Activated T-cell treated with anti-CD3 and anti-CD28 coated beads for 1 hour (primary cell): ENCODE data around the gene PRIMA1.
"Not testable (repeated sequence)": the region's sequence is repeated elsewhere in the genome, so short reads cannot be mapped to it uniquely, and the experiment has no call there.

Experiments used
- DNase-seq: peaks from one replicate; pipeline ENCODE4 v3.0.0-alpha.2; 2020; ENCODE audit warnings: low read depth

Gene PRIMA1

GRCh38 chr14:93788293-93788542, at the start of gene PRIMA1:
Gene PRIMA1, minus strand, starts transcription at chr14:93788485. Its CDS starts 767 bp downstream, at chr14:93787718.
- DNase-seq, result no peak

GRCh38 chr14:93834699-93835371, 46.5 kb upstream of the PRIMA1 start:
- no peak for DNase-seq

GRCh38 chr14:93832665-93833064, 44.4 kb upstream of the PRIMA1 start:
- no peak for DNase-seq

- DNase-seq, result no peak
Observed at GRCh38 chr14:93832081-93832480, 43.8 kb upstream of the PRIMA1 start.

GRCh38 chr14:93830753-93831461, 42.6 kb upstream of the PRIMA1 start:
- no peak for DNase-seq

GRCh38 chr14:93829839-93830481, 41.7 kb upstream of the PRIMA1 start:
- no peak for DNase-seq

GRCh38 chr14:93825235-93825553, 36.9 kb upstream of the PRIMA1 start:
- no peak for DNase-seq

GRCh38 chr14:93824518-93825234, 36.4 kb upstream of the PRIMA1 start:
- no peak for DNase-seq

GRCh38 chr14:93824076-93824475, 35.8 kb upstream of the PRIMA1 start:
- no peak for DNase-seq

GRCh38 chr14:93821051-93821450, 32.8 kb upstream of the PRIMA1 start:
- DNase-seq, result no peak

- DNase-seq, result no peak
Observed at GRCh38 chr14:93818857-93819256, 30.6 kb upstream of the PRIMA1 start.

GRCh38 chr14:93811676-93812075, 23.4 kb upstream of the PRIMA1 start:
- DNase-seq, result no peak

GRCh38 chr14:93811020-93811419, 22.7 kb upstream of the PRIMA1 start:
- DNase-seq, result no peak

GRCh38 chr14:93809491-93810420, 21.5 kb upstream of the PRIMA1 start:
- DNase-seq, result not testable (repeated sequence)

GRCh38 chr14:93804654-93805053, 16.4 kb upstream of the PRIMA1 start:
- DNase-seq, result no peak

- no peak for DNase-seq
Observed at GRCh38 chr14:93803408-93804318, 15.4 kb upstream of the PRIMA1 start.

GRCh38 chr14:93799989-93800921, 12.0 kb upstream of the PRIMA1 start:
- DNase-seq, result no peak

- no peak for DNase-seq
Observed at GRCh38 chr14:93799617-93799988, 11.3 kb upstream of the PRIMA1 start.

- DNase-seq, result no peak
Observed at GRCh38 chr14:93797536-93797935, 9.3 kb upstream of the PRIMA1 start.

GRCh38 chr14:93797071-93797470, 8.8 kb upstream of the PRIMA1 start:
- DNase-seq, result no peak
